AG04450 (cell line): ENCODE data around the gene UPK2. TPM values are rescaled to one million over a fixed set of nuclear protein-coding genes. Genes with fewer than 3 reads are reported as not detected.
"Not testable (repeated sequence)": the region's sequence is repeated elsewhere in the genome, so short reads cannot be mapped to it uniquely, and the experiment has no call there.

Experiments
- CTCF ChIA-PET: fragments of 300-600, 350-600 bp; formaldehyde crosslinking; extraction: SDS; loops from one replicate; lab custom pipeline; 2022; ENCODE audit warnings: antibody characterized with exemption, inconsistent platforms; lab: Charles Lee
- POLR2A ChIA-PET: fragments of 350-600 bp; formaldehyde crosslinking; extraction: SDS; loops from one replicate; lab custom pipeline; 2021; ENCODE audit warnings: antibody characterized with exemption, inconsistent platforms; lab: Yijun Ruan, JAX
- DNase-seq: peaks from one replicate; pipeline ENCODE4 v3.0.0-alpha.2; 2011; ENCODE audit warnings: low read depth, low spot score
- H3K27ac ChIP-seq: one replicate; pipeline ENCODE4 v1.5.1; 2012; ENCODE audit warnings: low read depth, low read length, control low read depth
- H3K27me3 ChIP-seq: one replicate; pipeline ENCODE4 v1.6.0; 2012; ENCODE audit warnings: low read length; ENCODE audit not compliant: control insufficient read depth, insufficient read depth
- H3K4me3 ChIP-seq: 2 replicates; pipeline ENCODE4 v1.5.1; 2011; ENCODE audit warnings: mild to moderate bottlenecking, low read depth, low read length, control low read depth
- H3K9me3 ChIP-seq: 2 replicates; pipeline ENCODE4 v1.5.1; 2012; ENCODE audit warnings: low read length; ENCODE audit not compliant: control insufficient read depth, insufficient read depth
- CTCF ChIP-seq: IDR thresholded peaks from 2 replicates; pipeline ENCODE4 v1.5.1; 2011; ENCODE audit warnings: low read depth, low read length, control low read depth, inconsistent platforms
- polyA plus RNA-seq: library from polyadenylated mRNA; depleted of rRNA; stranded (reverse); fragments of >200 nt; gene quantifications from 2 replicates; pipeline ENCODE4 v1.2.3, GENCODE V29; 2011

The UPK2 gene
- polyA plus RNA-seq, 1 experiment, result not detected

GRCh38 chr11:118939404-118939915 is 16.6 kb upstream of the UPK2 start:
- no peak overlapping the region for H3K4me3 ChIP-seq
- DNase-seq, result no peak
- no peak for TF ChIP-seq CTCF
- CTCF ChIA-PET, result interaction anchor here (1.3 to 2.1 kb wide), 2 partner anchors 10 to 18 kb away, joined by 6 to 15 read pairs; no protein-coding TSS in a partner anchor
- no peaks in the 10 kb centered on the region for H3K9me3 ChIP-seq
- POLR2A ChIA-PET, result no interaction called here
- no peak overlapping the region for H3K27ac ChIP-seq
- H3K27me3 ChIP-seq, result no peaks in the 10 kb centered on the region

GRCh38 chr11:118939953-118940598 is 16.0 kb upstream of the UPK2 start:
- TF ChIP-seq CTCF, result no peak
- DNase-seq, result no peak
- POLR2A ChIA-PET, result no interaction called here
- no peak overlapping the region for H3K4me3 ChIP-seq
- no peaks in the 10 kb centered on the region for H3K9me3 ChIP-seq
- H3K27me3 ChIP-seq, result no peaks in the 10 kb centered on the region
- H3K27ac ChIP-seq, result no peak overlapping the region
- CTCF ChIA-PET, result interaction anchor here (1.3 to 2.1 kb wide), 2 partner anchors 10 to 17 kb away, joined by 6 to 15 read pairs; no protein-coding TSS in a partner anchor

- TF ChIP-seq CTCF, result no peak
- peaks cover 25% of the 10 kb centered on the region for H3K27me3 ChIP-seq
- CTCF ChIA-PET, result interaction anchor here (2.6 to 3.6 kb wide), 2 partner anchors 10 to 257 kb away, joined by 11 to 12 read pairs; partner anchors contain the start of gene UPK2
Measured at GRCh38 chr11:118947091-118947490, 9.0 kb upstream of the UPK2 start.

GRCh38 chr11:118948000-118948399 is 8.1 kb upstream of the UPK2 start:
- POLR2A ChIA-PET, result no interaction called here
- Histone ChIP-seq H3K27me3 (peaks cover 33% of the 10 kb centered on the region), H3K4me3 (no peak overlapping the region), H3K27ac (no peak overlapping the region), H3K9me3 (no peaks in the 10 kb centered on the region)
- TF ChIP-seq CTCF, result no peak
- CTCF ChIA-PET, result interaction anchor here (1.3 to 3.6 kb wide), 2 partner anchors 9 to 258 kb away, joined by 3 to 12 read pairs; partner anchors contain the start of gene UPK2
- DNase-seq, result no peak

More at GRCh38 chr11:118947091-118947490, 9.0 kb upstream of the UPK2 start:
- no peak for DNase-seq
- POLR2A ChIA-PET, result no interaction called here
- no peak overlapping the region for H3K27ac ChIP-seq
- H3K9me3 ChIP-seq, result no peaks in the 10 kb centered on the region
- H3K4me3 ChIP-seq, result no peak overlapping the region

GRCh38 chr11:118953265-118953664 is 2.8 kb upstream of the UPK2 start:
- no peak overlapping the region for H3K4me3 ChIP-seq
- no peak for TF ChIP-seq CTCF
- ChIA-PET POLR2A (no interaction called here), CTCF (interaction anchor here (0.8 to 6.7 kb wide), 2 partner anchors 23 to 263 kb away, joined by 3 to 57 read pairs; no protein-coding TSS in a partner anchor)
- H3K27ac ChIP-seq, result no peak overlapping the region
- no peak for DNase-seq
- H3K27me3 ChIP-seq, result peaks cover 34% of the 10 kb centered on the region
- H3K9me3 ChIP-seq, result no peaks in the 10 kb centered on the region

- peaks cover 32% of the 10 kb centered on the region for H3K27me3 ChIP-seq
- POLR2A ChIA-PET, H3K4me3 ChIP-seq, H3K9me3 ChIP-seq, H3K27ac ChIP-seq, DNase-seq: not testable (repeated sequence)
- CTCF ChIA-PET, result interaction anchor here (6.7 kb wide), 1 partner anchor 264 kb away, joined by 57 read pairs; no protein-coding TSS in a partner anchor
Measured at GRCh38 chr11:118953976-118954375, 2.1 kb upstream of the UPK2 start.
